BLaER1 (cell line): ENCODE results near the gene CXCL14.

Experiments
- H3K27ac ChIP-seq: shearing (Covaris generic); formaldehyde crosslinking; 2 replicates; pipeline ENCODE4 v1.8.1; 2022
- H3K27me3 ChIP-seq: shearing (Covaris generic); formaldehyde crosslinking; 2 replicates; pipeline ENCODE4 v1.8.1; 2022
- H3K36me3 ChIP-seq: shearing (Covaris generic); formaldehyde crosslinking; 2 replicates; pipeline ENCODE4 v1.8.1; 2022
- H3K4me1 ChIP-seq: shearing (Covaris generic); formaldehyde crosslinking; 2 replicates; pipeline ENCODE4 v1.8.1; 2022
- H3K4me2 ChIP-seq: shearing (Covaris generic); formaldehyde crosslinking; 2 replicates; pipeline ENCODE4 v1.8.1; 2022
- H3K4me3 ChIP-seq: shearing (Covaris generic); formaldehyde crosslinking; 2 replicates; pipeline ENCODE4 v1.8.1; 2022
- H3K9ac ChIP-seq: shearing (Covaris generic); formaldehyde crosslinking; 2 replicates; pipeline ENCODE4 v1.8.1; 2022
- H3K9me3 ChIP-seq: shearing (Covaris generic); formaldehyde crosslinking; 2 replicates; pipeline ENCODE4 v1.8.1; 2022
- H4K20me1 ChIP-seq: shearing (Covaris generic); formaldehyde crosslinking; 2 replicates; pipeline ENCODE4 v1.8.1; 2022
- Cebpa-rat ChIP-seq: shearing (Covaris generic); IDR thresholded peaks from 2 replicates; pipeline ENCODE4 v1.8.1; 2022

Gene CXCL14

DNA sequence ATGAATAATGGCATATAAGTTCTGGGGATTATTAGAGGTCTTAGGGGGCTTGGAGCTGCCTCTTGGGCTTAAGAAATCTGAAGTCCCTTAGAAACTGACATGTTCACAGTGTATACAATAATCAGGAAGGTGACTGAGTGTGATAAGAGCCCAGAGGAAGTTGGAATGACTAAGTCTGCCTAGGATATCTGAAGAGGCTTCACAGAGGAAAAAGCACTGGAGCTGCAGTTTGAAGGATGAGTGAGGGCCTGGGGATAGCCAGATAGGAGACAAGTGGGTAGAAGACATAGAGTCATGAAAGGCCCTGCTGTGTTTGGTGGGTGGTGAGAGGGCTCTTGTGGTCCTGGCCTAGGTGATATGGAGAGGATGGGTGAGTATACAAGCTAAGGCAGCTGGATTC lies 51.9 kb downstream of the CXCL14 start:
- TF ChIP-seq Cebpa-rat: no peak
- Histone ChIP-seq H3K4me3 (no peak overlapping the region), H4K20me1 (no peaks in the 10 kb centered on the region), H3K9ac (no peak overlapping the region), H3K36me3 (no peaks in the 10 kb centered on the region), H3K4me1 (no peaks in the 10 kb centered on the region), H3K27me3 (peaks cover 10% of the 10 kb centered on the region), H3K4me2 (no peak overlapping the region), H3K9me3 (peaks cover 48% of the 10 kb centered on the region), H3K27ac (no peak overlapping the region)

- Histone ChIP-seq H3K27me3 (no peaks in the 10 kb centered on the region), H3K4me2 (no peak overlapping the region), H3K9me3 (peaks cover 36% of the 10 kb centered on the region), H3K36me3 (no peaks in the 10 kb centered on the region), H3K27ac (no peak overlapping the region), H3K4me1 (no peaks in the 10 kb centered on the region), H3K4me3 (no peak overlapping the region), H3K9ac (no peak overlapping the region), H4K20me1 (no peaks in the 10 kb centered on the region)
- no peak for TF ChIP-seq Cebpa-rat
Observed at GRCh38 chr5:135521964-135522363, 56.8 kb downstream of the CXCL14 start.
